Ectodermal cell (in vitro differentiated cells): ENCODE data around the gene ZNRF3.

Source experiments
- H3K27ac ChIP-seq: 2 replicates; pipeline ENCODE4 v1.7.0; 2013; ENCODE audit warnings: mild to moderate bottlenecking, low read depth, low read length; ENCODE audit not compliant: insufficient read depth, poor library complexity, severe bottlenecking
- H3K27me3 ChIP-seq: 2 replicates; pipeline ENCODE4 v1.7.0; 2013; ENCODE audit warnings: mild to moderate bottlenecking, low read length; ENCODE audit not compliant: insufficient read depth, control insufficient read depth, poor library complexity, severe bottlenecking
- H3K36me3 ChIP-seq: one replicate; pipeline ENCODE4 v1.7.0; 2013; ENCODE audit warnings: low read length; ENCODE audit not compliant: control insufficient read depth, insufficient read depth
- H3K4me1 ChIP-seq: one replicate; pipeline ENCODE4 v1.7.0; 2013; ENCODE audit warnings: low read length; ENCODE audit not compliant: control insufficient read depth, insufficient read depth
- H3K4me3 ChIP-seq: 2 replicates; pipeline ENCODE4 v1.7.0; 2013; ENCODE audit warnings: low read depth, low read length, control low read depth; ENCODE audit not compliant: insufficient read depth
- H3K9me3 ChIP-seq: 2 replicates; pipeline ENCODE4 v1.7.0; 2013; ENCODE audit warnings: mild to moderate bottlenecking, low read length, moderate library complexity; ENCODE audit not compliant: control insufficient read depth
- WGBS, 2 experiments: methylation state at CpG; one replicate each; pipeline ENCODE4 v1.1.7; 2013; ENCODE audit warnings: missing lambda C conversion rate in 2 of 2; 5-methylcytosine and 5-hydroxymethylcytosine counted together

ZNRF3 gene

DNA sequence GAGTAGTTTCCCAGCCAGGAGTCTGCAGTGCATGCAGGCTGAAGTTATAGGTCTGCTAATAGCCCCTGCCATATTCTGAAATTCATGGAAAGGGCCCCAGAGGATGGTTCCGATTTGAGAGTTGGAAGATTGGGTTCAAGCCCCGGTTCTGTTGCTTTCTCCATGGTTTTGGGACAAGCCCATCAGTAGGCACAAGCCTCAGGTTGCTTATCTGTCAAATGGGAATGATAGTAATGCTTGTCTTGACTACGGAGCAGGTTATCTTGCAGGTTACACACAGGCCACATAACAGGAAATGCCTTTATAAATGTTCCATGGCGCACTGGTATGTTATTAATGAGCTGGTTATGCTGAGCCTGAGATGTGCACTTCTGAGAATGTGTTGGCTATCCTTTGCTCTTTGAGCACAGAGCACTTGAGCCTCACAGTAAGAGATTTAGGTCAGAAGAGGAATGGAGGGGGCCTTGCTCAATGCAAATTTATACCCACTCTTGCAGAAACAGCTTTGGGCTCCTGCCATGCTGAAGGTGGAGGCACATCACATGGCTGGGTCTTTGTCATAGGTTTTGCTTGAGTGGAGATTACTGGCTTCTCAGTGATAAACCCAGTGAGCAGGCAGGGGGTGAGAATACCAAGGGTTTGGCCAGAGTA, 47.1 kb downstream of the ZNRF3 start:
- H3K27me3 ChIP-seq: no peaks in the 10 kb centered on the region
- H3K4me1 ChIP-seq: peaks cover 60% of the 10 kb centered on the region
- H3K9me3 ChIP-seq: no peaks in the 10 kb centered on the region
- no peak overlapping the region for H3K4me3 ChIP-seq
- WGBS, 2 experiments: 96 to 98% methylated on average over 4 of the region's 4 CpGs
- no peak overlapping the region for H3K27ac ChIP-seq
- H3K36me3 ChIP-seq: no peaks in the 10 kb centered on the region

GRCh38 chr22:28931844-28932567, 48.6 kb downstream of the ZNRF3 start:
- Histone ChIP-seq H3K36me3 (no peaks in the 10 kb centered on the region), H3K27ac (no peak overlapping the region), H3K9me3 (no peaks in the 10 kb centered on the region), H3K27me3 (no peaks in the 10 kb centered on the region), H3K4me3 (no peak overlapping the region), H3K4me1 (peaks cover 61% of the 10 kb centered on the region)
- WGBS, 2 experiments: 94 to 95% methylated on average over 5 of the region's 5 CpGs

DNA sequence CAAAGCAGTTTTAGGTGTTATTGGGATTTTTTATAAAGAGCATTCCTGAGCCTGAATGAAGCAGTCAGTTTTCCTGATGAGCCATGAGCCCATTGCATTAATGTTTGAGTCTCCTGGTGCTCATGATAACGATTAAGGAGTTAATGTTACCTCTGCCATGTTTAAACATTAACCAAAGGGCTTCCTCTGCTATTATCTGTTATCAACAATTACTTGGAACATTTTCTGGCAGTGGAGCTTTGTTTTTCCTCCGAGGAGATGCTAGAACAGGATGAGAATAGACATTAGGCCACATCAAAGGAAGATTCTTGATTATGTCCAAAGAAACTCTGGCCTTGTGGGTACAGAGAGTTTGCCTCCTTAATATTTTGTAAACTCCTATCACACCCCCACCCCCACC, 49.9 kb downstream of the ZNRF3 start:
- Histone ChIP-seq H3K27me3 (no peaks in the 10 kb centered on the region), H3K4me1 (peaks cover 58% of the 10 kb centered on the region), H3K36me3 (no peaks in the 10 kb centered on the region), H3K9me3 (no peaks in the 10 kb centered on the region), H3K4me3 (no peak overlapping the region), H3K27ac (no peak overlapping the region)
- WGBS, 2 experiments: 90 to 96% methylated on average over 2 of the region's 2 CpGs

GRCh38 chr22:28934026-28934425, 50.7 kb downstream of the ZNRF3 start:
- Histone ChIP-seq H3K4me1 (peaks cover 65% of the 10 kb centered on the region), H3K4me3 (no peak overlapping the region), H3K36me3 (no peaks in the 10 kb centered on the region), H3K9me3 (no peaks in the 10 kb centered on the region), H3K27me3 (no peaks in the 10 kb centered on the region), H3K27ac (no peak overlapping the region)
- WGBS, 2 experiments: 82 to 83% methylated on average over 3 of the region's 3 CpGs

GRCh38 chr22:28935140-28935539, 51.8 kb downstream of the ZNRF3 start:
- Histone ChIP-seq H3K36me3 (no peaks in the 10 kb centered on the region), H3K9me3 (no peaks in the 10 kb centered on the region), H3K27ac (no peak overlapping the region), H3K4me1 (peaks cover 68% of the 10 kb centered on the region), H3K4me3 (no peak overlapping the region), H3K27me3 (no peaks in the 10 kb centered on the region)
- WGBS, 2 experiments: 91 to 93% methylated on average over 4 of the region's 4 CpGs

- Histone ChIP-seq H3K36me3 (no peaks in the 10 kb centered on the region), H3K4me3 (no peak overlapping the region), H3K27ac (no peak overlapping the region), H3K27me3 (no peaks in the 10 kb centered on the region), H3K4me1 (peaks cover 68% of the 10 kb centered on the region), H3K9me3 (no peaks in the 10 kb centered on the region)
- WGBS, 2 experiments: 88 to 99% methylated on average over 4 of the region's 4 CpGs
Observed at GRCh38 chr22:28935713-28936112, 52.3 kb downstream of the ZNRF3 start.

DNA sequence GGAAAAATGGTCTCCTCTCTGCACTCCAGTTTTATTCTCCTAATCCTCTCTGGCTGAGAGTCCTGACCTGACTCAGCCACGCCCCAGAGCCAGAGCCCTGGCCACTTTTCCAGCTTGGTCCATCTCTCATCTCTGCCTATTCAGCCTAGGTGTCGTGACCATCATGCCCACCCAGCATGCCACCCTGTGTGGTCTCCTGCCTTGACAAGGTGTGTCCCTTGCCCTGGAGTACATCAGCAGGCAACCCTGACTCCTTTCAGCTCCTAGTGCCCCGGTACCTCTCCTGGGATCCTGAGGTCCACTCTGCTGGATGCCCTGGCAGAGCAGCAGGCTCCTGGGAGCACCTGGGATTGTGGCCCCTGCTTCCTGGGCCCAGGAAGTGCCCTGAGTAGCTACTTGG, 52.8 kb downstream of the ZNRF3 start:
- Histone ChIP-seq H3K4me1 (peaks cover 68% of the 10 kb centered on the region), H3K36me3 (no peaks in the 10 kb centered on the region), H3K27me3 (no peaks in the 10 kb centered on the region), H3K4me3 (no peak overlapping the region), H3K9me3 (no peaks in the 10 kb centered on the region), H3K27ac (no peak overlapping the region)
- 91 to 95% methylated on average over 3 of the region's 3 CpGs for WGBS, 2 experiments

DNA sequence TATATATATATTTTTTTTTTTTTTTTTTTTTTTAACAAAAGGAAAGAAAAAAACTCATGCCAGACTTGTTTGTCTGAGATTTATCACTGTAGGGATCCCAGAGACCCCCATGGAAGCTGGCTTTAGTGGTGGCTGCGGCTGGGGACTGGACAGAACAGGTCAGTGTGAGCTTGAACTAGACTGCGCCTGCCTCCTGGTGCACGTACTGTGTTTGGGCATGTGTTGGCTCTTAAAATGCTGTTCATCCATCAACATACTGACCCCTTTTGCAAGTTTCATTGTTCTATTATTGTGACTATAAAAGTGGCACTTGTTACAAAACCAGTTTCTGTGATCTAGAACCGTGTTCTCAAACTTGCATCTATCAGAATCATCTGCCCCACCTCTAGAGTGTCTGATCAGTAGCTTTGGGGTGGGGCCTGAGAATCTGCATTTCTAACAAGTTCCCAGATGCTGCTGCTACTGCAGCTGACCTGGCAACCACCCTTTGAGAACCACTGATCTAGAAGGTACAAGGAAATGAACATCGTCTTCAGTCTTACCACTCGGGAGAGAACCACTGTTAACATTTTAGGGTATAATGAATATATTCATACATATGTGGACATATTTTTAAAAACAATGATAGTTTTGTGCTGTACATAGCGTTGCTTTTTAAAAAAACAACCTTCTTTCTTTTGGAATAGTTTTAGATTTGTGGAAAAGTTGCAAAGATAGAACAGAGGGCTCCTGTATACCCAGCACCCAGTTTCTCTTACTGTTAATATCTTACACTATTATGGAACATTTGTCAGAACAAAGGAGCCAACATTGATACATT, 54.0 kb downstream of the ZNRF3 start:
- Histone ChIP-seq H3K9me3 (no peaks in the 10 kb centered on the region), H3K4me1 (peaks cover 69% of the 10 kb centered on the region), H3K27me3 (no peaks in the 10 kb centered on the region), H3K4me3 (no peak overlapping the region), H3K27ac (no peak overlapping the region), H3K36me3 (no peaks in the 10 kb centered on the region)
- 97 to 100% methylated on average over 6 of the region's 7 CpGs for WGBS, 2 experiments

GRCh38 chr22:28938286-28938833, 55.0 kb downstream of the ZNRF3 start:
- H3K36me3 ChIP-seq: no peaks in the 10 kb centered on the region
- 90 to 96% methylated on average over 3 to 4 of the region's 4 CpGs for WGBS, 2 experiments
- no peaks in the 10 kb centered on the region for H3K27me3 ChIP-seq
- peak overlapping the region; percentile 33 for H3K27ac ChIP-seq
- H3K4me3 ChIP-seq: no peak overlapping the region
- H3K9me3 ChIP-seq: no peaks in the 10 kb centered on the region
- peaks cover 76% of the 10 kb centered on the region for H3K4me1 ChIP-seq

GRCh38 chr22:28939394-28939793, 56.0 kb downstream of the ZNRF3 start:
- Histone ChIP-seq H3K9me3 (no peaks in the 10 kb centered on the region), H3K36me3 (no peaks in the 10 kb centered on the region), H3K4me3 (no peak overlapping the region), H3K4me1 (peaks cover 77% of the 10 kb centered on the region), H3K27me3 (no peaks in the 10 kb centered on the region), H3K27ac (peak overlapping the region; percentile 88)
- WGBS, 2 experiments: 33 to 43% methylated on average over 4 to 6 of the region's 6 CpGs
